HepG2 (cell line): Measurements from ENCODE around the gene ABCC10. TPM values are rescaled to one million over a fixed set of nuclear protein-coding genes. Genes with fewer than 3 reads are reported as not detected.

Experiments used
- ARID4A ChIP-seq: sonication (generic); formaldehyde crosslinking; IDR thresholded peaks from 2 replicates; pipeline ENCODE4 v1.5.0; 2020; ENCODE audit warnings: mild to moderate bottlenecking, missing genetic modification reagents, borderline replicate concordance
- CTCF ChIP-seq: sonication (generic); formaldehyde crosslinking; IDR thresholded peaks from 2 replicates; pipeline ENCODE4 v1.5.0; 2020; ENCODE audit warnings: mild to moderate bottlenecking, missing genetic modification reagents, moderate library complexity
- PATZ1 ChIP-seq: sonication (generic); formaldehyde crosslinking; IDR thresholded peaks from 2 replicates; pipeline ENCODE4 v1.4.0; 2020; ENCODE audit warnings: missing genetic modification reagents
- POGZ ChIP-seq: sonication (generic); formaldehyde crosslinking; IDR thresholded peaks from 2 replicates; pipeline ENCODE4 v1.4.0; 2020; ENCODE audit warnings: mild to moderate bottlenecking, missing genetic modification reagents
- RXRB ChIP-seq: IDR thresholded peaks from 2 replicates; pipeline ENCODE4 v1.6.1; 2016; ENCODE audit warnings: borderline replicate concordance, missing genetic modification reagents, missing compliant biosample characterization
- TCF12 ChIP-seq, 2 experiments: fragments of 450-650 bp in 1 of 2; sonication (generic) in 1 of 2; formaldehyde crosslinking in 1 of 2; IDR thresholded peaks; 2 replicates each; pipeline versions ENCODE4 v1.6.1 to v1.8.0; 2017 to 2022; ENCODE audit warnings: antibody characterized with exemption in 1 of 2, mild to moderate bottlenecking in 1 of 2, missing genetic modification reagents in 1 of 2, moderate library complexity in 1 of 2
- ZNF350 ChIP-seq: sonication (generic); formaldehyde crosslinking; IDR thresholded peaks from 2 replicates; pipeline ENCODE4 v1.4.0; 2020; ENCODE audit warnings: mild to moderate bottlenecking, low read depth, missing genetic modification reagents, borderline replicate concordance
- ZNF605 ChIP-seq: sonication (generic); formaldehyde crosslinking; IDR thresholded peaks from 2 replicates; pipeline ENCODE4 v1.8.0; 2022; ENCODE audit warnings: mild to moderate bottlenecking, missing genetic modification reagents
- ZNF607 ChIP-seq: sonication (generic); formaldehyde crosslinking; IDR thresholded peaks from 2 replicates; pipeline ENCODE4 v1.5.1; 2020; ENCODE audit warnings: missing genetic modification reagents, mild to moderate bottlenecking, borderline replicate concordance
- ZNF790 ChIP-seq: sonication (generic); formaldehyde crosslinking; IDR thresholded peaks from 2 replicates; pipeline ENCODE4 v1.8.0; 2022; ENCODE audit warnings: missing genetic modification reagents, mild to moderate bottlenecking, borderline replicate concordance
- ZNF891 ChIP-seq: sonication (generic); formaldehyde crosslinking; IDR thresholded peaks from 2 replicates; pipeline ENCODE4 v1.5.0; 2020; ENCODE audit warnings: mild to moderate bottlenecking, missing genetic modification reagents
- polyA plus RNA-seq, 8 experiments: library from polyadenylated mRNA; depleted of rRNA in 3 of 8; stranded (reverse) in 7 of 8; unstranded in 1 of 8; fragments of >200 nt; fragmentation: Illumina TruSeq in 4 of 8; extraction: Trizol in 4 of 8; gene quantifications; 2 replicates each; pipeline versions ENCODE4 v1.2.1 to v1.2.3, GENCODE V29; 2011 to 2016; ENCODE audit warnings: low read depth in 4 of 8, missing spikeins in 1 of 8, mixed read lengths in 1 of 8; ENCODE audit not compliant: insufficient read depth in 1 of 8
- total RNA-seq, 5 experiments: library from RNA; depleted of rRNA; stranded (reverse); fragments of >200 nt; fragmentation: Illumina TruSeq; extraction: Trizol; gene quantifications; 2 replicates each; pipeline ENCODE4 v1.2.3, GENCODE V29; 2016; ENCODE audit warnings: low read depth in 1 of 5
- TF ChIP-seq, protein P1 (sequence below): sonication (generic); formaldehyde crosslinking; IDR thresholded peaks from 2 replicates; pipeline ENCODE4 v1.5.1; 2020; ENCODE audit warnings: mild to moderate bottlenecking, missing genetic modification reagents, moderate library complexity

ABCC10 gene
- total and polyA plus RNA-seq, 2 of the 13 experiments (the other 11 are each of a cell fraction or from before 2014, with no cell fraction given), result 16.0 to 24.3 TPM

- TF ChIP-seq, protein P1, sequence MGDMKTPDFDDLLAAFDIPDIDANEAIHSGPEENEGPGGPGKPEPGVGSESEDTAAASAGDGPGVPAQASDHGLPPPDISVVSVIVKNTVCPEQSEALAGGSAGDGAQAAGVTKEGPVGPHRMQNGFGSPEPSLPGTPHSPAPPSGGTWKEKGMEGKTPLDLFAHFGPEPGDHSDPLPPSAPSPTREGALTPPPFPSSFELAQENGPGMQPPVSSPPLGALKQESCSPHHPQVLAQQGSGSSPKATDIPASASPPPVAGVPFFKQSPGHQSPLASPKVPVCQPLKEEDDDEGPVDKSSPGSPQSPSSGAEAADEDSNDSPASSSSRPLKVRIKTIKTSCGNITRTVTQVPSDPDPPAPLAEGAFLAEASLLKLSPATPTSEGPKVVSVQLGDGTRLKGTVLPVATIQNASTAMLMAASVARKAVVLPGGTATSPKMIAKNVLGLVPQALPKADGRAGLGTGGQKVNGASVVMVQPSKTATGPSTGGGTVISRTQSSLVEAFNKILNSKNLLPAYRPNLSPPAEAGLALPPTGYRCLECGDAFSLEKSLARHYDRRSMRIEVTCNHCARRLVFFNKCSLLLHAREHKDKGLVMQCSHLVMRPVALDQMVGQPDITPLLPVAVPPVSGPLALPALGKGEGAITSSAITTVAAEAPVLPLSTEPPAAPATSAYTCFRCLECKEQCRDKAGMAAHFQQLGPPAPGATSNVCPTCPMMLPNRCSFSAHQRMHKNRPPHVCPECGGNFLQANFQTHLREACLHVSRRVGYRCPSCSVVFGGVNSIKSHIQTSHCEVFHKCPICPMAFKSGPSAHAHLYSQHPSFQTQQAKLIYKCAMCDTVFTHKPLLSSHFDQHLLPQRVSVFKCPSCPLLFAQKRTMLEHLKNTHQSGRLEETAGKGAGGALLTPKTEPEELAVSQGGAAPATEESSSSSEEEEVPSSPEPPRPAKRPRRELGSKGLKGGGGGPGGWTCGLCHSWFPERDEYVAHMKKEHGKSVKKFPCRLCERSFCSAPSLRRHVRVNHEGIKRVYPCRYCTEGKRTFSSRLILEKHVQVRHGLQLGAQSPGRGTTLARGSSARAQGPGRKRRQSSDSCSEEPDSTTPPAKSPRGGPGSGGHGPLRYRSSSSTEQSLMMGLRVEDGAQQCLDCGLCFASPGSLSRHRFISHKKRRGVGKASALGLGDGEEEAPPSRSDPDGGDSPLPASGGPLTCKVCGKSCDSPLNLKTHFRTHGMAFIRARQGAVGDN (CRISPR knock-in tag), result peak; percentile 44
- TF ChIP-seq TCF12 (IDR thresholded peaks at IDR 0.05), result no peak
- no peak for TF ChIP-seq TCF12 (CRISPR knock-in tag; IDR thresholded peaks at IDR 0.05)
- TF ChIP-seq PATZ1 (CRISPR knock-in tag), result 0 out of 2 replicates have a peak, but pooled peaks have one; percentile 6
- TF ChIP-seq CTCF (CRISPR knock-in tag), result peak; percentile 29; the same call in 1 of the 2 replicates
- 0 out of 2 replicates have a peak, but pooled peaks have one; percentile 28 for TF ChIP-seq ZNF605 (CRISPR knock-in tag)
- peak; percentile 22; the same call in 1 of the 2 replicates for TF ChIP-seq ZNF891 (CRISPR knock-in tag)
- TF ChIP-seq RXRB (CRISPR knock-in tag), result 0 out of 2 replicates have a peak, but pooled peaks have one; percentile 8
- TF ChIP-seq ZNF350 (CRISPR knock-in tag), result 0 out of 2 replicates have a peak, but pooled peaks have one; percentile 53
- TF ChIP-seq POGZ, result no peak
- peak; percentile 47 for TF ChIP-seq ARID4A
- TF ChIP-seq ZNF790 (CRISPR knock-in tag), result 0 out of 2 replicates have a peak, but pooled peaks have one; percentile 8
- TF ChIP-seq ZNF607 (CRISPR knock-in tag), result 0 out of 2 replicates have a peak, but pooled peaks have one; percentile 36
Observed at GRCh38 chr6:43455531-43456428, 28.4 kb downstream of the ABCC10 start, which contains the start of gene DLK2 (continued).
